ENCODE data around the gene UHRF1.

GRCh38 chr19:4971816-4972495, 62.7 kb downstream of the UHRF1 start:
- TF ChIP-seq POLR2AphosphoS5 (IDR thresholded peaks at IDR 0.05; ENCODE audit: borderline replicate concordance, low read depth, low read length) (no peak), EZH2 (IDR thresholded peaks at IDR 0.05) (no peak), FOXP2 (optimal IDR thresholded peaks at IDR 0.05; ENCODE audit: control extremely low read depth, extremely low read length, insufficient read depth) (no peak)
